Suppressor macrophage (primary cell): ENCODE measurements around the gene RECQL5.
A peak's percentile ranks its signal among the peaks of the same experiment; 100 is the strongest.
"Not testable (repeated sequence)": the region's sequence is repeated elsewhere in the genome, so short reads cannot be mapped to it uniquely, and the experiment has no call there.

Source experiments
- DNase-seq, 4 experiments: peaks; one replicate each; pipeline ENCODE4 v3.0.0-alpha.2; 2020 to 2022

RECQL5 gene

DNA sequence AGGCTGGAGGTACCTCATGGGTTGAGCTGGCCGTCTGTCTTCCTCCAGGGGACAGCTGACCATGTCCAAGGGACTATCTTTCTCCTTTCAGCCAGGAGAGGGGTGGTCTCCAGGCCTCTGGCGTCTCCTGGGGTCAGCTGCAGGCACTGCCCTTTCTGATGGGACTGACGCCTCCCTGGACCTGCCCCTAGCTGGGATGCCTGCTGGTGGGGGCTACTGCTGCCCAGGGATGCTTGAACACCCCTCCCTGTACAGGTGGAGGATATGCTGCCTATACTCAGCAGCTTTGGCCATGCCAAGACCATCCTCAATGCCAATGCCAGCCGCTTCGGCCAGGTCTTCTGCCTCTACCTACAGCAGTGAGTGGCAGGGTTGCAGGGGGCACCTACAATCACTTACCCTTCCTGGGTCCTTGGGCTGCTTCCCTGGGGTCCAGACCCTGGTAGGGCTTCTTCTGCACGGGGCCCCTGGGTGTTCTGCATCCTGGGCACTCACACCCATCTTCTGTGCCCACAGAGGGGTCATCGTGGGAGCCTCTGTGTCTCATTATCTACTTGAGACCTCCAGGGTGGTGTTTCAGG is 75.1 kb downstream of the RECQL5 start:
- no peak for DNase-seq

DNA sequence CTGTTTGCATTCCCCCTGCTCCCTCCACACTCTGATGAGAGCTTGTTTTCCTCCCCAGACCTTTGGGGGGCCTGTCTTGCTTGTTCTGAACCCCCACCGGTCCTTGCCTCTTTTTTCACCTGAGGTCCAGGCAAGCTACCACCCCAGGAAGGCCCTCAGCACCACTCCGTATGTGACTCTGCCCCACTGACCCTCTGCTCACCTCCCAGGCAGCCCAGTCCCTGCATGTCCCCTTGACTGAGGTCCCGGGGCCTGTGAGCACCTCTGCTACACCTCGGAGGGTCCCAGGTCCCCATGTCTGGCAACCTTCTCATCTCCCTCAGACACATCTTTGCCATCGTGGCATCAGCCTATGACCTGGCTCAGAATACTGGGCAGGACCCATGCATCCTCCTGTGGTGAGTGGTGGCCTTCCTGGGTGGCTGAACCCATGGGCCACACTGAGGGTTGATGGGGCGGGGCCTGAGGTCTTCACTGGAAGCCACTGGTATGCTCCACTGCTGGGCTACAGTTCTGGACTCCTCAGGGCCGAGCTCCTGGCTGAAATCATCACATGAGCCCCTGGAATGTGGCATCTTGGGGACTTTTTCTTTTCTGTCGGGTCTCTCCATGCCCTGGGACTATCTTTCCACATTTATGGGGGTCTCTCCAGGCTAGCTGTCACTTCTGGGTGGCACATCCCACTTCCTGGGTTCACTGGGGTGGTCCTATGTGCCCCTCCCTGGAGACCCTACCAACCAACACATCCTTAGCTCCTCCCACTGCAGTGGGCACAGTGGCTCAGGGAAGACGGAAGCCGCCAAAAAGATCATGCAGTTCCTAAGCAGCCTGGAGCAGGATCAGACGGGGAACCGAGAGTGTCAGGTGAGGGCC is 75.9 kb downstream of the RECQL5 start:
- no peak for DNase-seq

DNA sequence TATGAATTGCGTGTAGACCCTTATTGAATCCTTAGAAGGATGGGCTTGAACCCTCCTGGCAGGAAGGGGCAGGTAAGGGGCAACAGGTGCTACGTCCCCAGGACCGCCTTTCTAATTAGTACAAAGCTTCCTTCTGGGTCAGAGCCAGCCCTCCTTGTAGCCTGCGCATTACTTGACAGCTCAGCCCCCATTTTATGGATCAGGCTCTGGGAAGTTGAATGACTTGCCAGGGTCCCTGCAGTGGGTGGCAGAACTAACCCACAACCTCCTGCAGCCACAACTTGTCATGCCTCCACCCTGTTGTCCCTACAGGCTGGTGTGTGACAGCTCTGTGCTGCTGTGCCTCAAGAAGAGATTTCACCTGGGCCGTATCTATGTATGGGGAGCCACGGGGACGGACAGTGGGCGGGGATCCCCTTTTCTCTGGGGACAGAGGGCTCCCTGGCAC is 76.6 kb downstream of the RECQL5 start:
- DNase-seq: no peak

DNA sequence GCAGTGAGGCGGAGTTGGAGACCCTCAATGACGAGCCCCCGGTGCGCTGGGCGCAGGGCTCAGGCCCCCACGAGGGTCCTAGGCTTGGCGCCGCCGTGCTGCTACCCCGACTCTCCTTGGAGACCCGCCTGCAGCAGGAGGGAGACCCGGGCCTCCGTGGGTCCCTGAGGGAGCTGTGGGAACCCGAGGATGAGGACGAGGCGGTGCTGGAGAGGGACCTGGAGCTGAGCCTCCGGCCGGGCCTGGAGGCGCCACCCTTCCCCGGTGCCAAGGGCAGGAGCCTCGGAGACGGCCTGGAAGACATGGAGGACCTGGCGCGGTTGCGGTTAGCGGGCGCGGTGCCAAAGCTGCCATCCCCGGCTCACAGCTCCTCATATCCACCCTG is 77.0 kb downstream of the RECQL5 start:
- no peak for DNase-seq

DNA sequence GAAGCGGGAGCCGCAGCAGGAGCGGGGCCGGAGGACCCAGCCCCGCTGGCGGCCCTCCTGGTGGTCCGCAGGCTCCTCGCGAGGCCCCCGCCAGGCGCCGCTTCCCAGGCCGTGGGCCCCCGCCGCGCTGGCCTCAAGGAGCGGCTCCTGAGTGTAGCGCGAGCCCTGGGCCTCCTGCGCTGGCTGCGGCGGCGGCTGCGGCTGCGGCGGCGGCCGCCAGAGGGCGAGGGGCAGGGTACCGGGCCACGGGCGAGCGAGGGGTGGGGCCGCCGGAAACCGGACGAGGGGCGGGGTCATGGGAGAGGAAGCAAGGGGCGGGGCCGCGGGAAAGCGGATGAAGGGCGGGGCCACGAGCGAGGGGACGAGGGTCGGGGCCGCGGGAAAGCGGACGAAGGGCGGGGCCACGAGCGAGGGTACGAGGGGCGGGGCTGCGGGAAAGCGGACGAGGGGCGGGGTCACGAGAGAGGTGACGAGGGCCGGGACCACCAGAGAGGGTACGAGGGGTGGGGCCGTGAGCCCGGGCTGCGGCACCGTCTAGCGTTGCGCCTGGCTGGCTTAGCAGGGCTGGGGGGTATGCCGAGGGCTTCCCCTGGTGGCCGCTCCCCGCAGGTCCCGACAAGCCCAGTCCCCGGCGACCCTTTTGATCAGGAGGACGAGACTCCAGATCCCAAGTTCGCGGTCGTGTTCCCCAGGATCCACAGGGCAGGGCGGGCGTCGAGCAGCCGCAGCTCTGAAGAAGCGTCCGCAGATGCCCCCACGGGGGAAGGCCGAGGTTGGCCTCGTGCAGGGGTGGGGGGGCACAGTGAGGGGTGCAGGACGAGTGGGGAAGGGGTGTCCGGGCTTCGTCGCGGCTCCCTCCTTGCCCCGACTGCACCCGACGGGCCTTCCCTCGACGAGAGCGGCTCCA is 77.7 kb downstream of the RECQL5 start:
- DNase-seq: peak; percentile 91 to 98 (median 96)

DNA sequence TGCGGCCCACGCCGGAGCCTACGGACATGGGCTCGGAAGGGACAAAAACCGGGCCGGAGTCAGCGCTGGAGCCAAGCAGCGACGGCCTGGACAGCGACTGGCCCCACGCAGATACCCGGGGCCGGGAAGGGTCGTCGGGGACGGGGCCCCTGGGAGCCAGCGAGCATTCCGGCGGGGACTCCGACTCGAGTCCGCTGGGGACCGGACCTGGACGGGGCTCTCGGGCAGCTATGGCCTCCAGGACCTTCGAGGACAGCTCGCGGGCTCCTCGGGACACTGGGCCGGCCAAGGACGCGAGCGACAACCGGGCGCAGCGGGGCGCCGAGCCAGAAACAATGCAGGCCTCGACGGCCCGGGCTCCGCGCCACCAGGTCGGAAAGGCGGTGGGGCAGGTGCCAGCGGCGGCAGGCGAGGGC is 78.3 kb downstream of the RECQL5 start:
- DNase-seq: peak in 1 of 4 experiments; percentile 10

DNA sequence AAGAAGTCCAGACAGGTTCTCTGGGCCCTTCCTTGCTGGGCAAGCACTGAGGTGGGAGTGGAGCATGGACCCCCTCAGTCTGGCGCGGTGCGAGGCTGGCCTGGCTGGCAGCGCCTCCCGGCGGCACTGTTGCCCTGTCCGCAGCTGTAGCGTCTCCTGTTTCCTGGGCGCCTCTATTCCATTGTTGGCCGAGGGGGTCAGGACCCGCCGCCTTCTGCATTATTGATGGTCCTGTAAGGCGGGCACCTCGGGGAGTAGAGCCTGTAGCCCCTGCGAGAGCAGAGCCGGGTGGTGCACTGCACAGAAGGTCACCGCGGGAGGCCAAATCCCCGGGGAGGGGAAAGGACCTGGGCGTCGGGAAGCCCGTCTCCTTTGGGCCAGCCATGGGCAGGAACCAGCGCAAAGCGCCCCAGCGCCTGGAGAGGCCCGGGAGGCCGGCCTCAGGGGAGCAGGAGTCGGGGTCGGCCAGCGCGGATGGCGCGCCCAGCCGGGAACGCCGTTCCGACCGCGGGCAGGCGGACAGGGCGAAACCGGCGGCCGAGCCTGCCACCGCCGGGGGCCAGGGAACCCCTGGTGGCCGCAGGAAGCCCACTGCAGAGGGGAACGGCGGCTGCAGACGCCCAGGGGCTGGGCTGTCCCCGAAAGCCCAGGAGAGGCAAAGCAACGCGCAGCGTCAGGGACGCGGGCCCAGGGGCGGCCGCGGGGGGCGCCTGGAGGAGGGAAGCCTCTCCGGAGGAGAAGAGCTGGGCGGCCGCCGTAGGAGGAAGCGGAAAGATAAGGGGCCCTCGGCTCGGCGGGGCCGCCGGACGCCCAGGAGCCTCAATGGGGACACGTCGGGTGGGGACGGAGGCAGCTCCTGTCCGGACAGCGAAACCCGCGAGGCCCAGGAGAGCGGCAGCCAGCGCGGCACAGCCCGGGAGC is 79.0 kb downstream of the RECQL5 start, which contains the start of gene MYO15B:
MYO15B (plus strand) TSS at position 126 of the 921 bp plus-strand sequence; CDS start at position 384, 258 bp downstream.
- DNase-seq: peak; percentile 70 to 89 (median 78)

DNA sequence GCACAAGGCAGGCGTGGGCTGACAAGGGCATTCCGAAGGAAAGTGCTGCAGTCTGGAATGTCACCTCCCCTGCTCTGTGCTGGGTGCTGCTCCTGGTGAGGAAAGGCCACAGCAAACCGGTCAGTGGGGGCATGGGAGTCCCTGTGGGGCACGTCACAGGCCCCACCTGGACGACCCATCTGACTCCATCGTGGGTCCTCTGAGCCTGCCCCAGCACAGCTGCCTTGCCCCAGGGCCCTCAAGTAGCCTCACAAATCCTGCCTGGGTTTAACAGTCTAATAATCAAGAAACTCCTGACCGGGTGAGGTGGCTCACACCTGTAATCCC is 82.1 kb downstream of the RECQL5 start:
- DNase-seq: no peak

DNA sequence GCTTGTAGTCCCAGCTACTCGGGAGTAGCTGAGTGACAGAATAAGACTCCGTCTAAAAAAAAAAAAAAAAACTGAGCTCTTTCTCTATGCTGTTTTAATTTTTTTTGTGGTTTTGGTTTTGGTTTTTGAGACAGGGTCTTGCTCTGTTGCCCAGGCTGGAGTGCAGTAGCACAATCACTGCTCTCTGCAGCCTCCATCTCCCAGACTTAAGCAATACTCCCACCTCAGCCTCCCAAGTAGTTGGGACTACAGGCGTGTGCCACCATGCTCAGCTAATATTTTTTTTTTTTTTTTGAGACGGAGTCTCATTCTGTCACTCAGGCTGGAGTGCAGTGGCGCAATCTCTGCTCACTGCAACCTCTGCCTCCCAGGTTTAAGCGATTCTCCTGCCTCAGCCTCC is 83.8 kb downstream of the RECQL5 start:
- DNase-seq: not testable (repeated sequence)

DNA sequence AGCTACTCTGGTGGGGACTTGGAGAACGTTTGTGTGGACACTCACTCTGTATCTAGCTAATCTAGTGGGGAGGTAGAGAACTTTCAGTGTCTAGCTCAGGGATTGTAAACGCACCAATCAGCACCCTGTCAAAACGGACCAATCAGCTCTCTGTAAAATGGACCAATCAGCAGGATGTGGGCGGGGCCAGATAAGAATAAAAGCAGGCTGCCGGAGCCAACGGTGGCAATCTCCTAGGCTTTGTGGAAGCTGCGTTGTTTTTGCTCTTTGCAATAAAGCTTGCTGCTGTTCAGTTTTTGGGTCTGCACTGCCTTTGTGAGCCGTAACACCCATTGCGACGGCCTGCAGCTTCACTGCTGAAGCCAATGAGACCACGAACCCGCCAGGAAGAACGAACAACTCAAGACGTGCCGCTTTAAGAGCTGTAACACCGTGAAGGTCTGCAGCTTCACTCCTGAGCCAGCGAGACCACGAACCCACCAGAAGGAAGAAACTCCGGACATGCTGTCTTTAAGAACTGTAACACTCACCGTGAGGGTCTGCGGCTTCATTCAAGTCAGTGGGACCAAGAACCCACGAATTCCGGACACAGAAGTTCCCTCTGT is 85.7 kb downstream of the RECQL5 start:
- DNase-seq: peak; percentile 10 to 46 (median 25)
